Osteocyte (in vitro differentiated cells): Measurements from ENCODE around the gene USP37. TPM values are rescaled to one million over a fixed set of nuclear protein-coding genes. Genes with fewer than 3 reads are reported as not detected.

Experiments
- DNase-seq: peaks from one replicate; pipeline ENCODE4 v3.0.0; 2021; ENCODE audit warnings: mixed read lengths; ENCODE audit not compliant: unreplicated experiment; ENCODE audit errors: extremely low spot score
- H3K27ac Mint-ChIP-seq: one replicate; pipeline ENCODE4 v1.8.0; 2021; ENCODE audit warnings: mild to moderate bottlenecking, mixed read lengths; ENCODE audit not compliant: unreplicated experiment
- H3K27me3 Mint-ChIP-seq: one replicate; pipeline ENCODE4 v1.8.0; 2021; ENCODE audit warnings: mixed read lengths; ENCODE audit not compliant: unreplicated experiment
- H3K36me3 Mint-ChIP-seq: one replicate; pipeline ENCODE4 v1.8.0; 2021; ENCODE audit warnings: mixed read lengths; ENCODE audit not compliant: unreplicated experiment
- H3K4me1 Mint-ChIP-seq: one replicate; pipeline ENCODE4 v1.8.0; 2021; ENCODE audit warnings: mixed read lengths; ENCODE audit not compliant: unreplicated experiment
- H3K4me3 Mint-ChIP-seq: one replicate; pipeline ENCODE4 v1.8.0; 2021; ENCODE audit warnings: mild to moderate bottlenecking, moderate library complexity, mixed read lengths; ENCODE audit not compliant: unreplicated experiment
- H3K9me3 Mint-ChIP-seq: one replicate; pipeline ENCODE4 v1.8.0; 2021; ENCODE audit warnings: mixed read lengths; ENCODE audit not compliant: unreplicated experiment
- CTCF ChIP-seq: fragments of 200-600 bp; sonication (generic); IDR thresholded peaks from 2 replicates; pipeline ENCODE4 v1.5.0; 2021; ENCODE audit warnings: antibody characterized with exemption, mild to moderate bottlenecking, moderate library complexity
- total RNA-seq: library from RNA; stranded (reverse); gene quantifications from 2 replicates; pipeline ENCODE4 v1.2.1, GENCODE V29; 2021

The USP37 gene
- total RNA-seq, 1 donor from 2014 or later = 14.6 TPM

- TF ChIP-seq CTCF = no peak
- Mint-ChIP-seq H3K27me3 (no peaks in the 10 kb centered on the region), H3K4me1 (peaks cover 31% of the 10 kb centered on the region), H3K9me3 (no peaks in the 10 kb centered on the region), H3K36me3 (peaks cover 12% of the 10 kb centered on the region), H3K4me3 (peak overlapping the region; percentile 73), H3K27ac (peak overlapping the region; percentile 87)
- DNase-seq = no peak
Observed at GRCh38 chr2:218406949-218407618, 161.1 kb downstream of the USP37 start.

GRCh38 chr2:218406209-218406948 is 161.8 kb downstream of the USP37 start:
- H3K36me3 Mint-ChIP-seq = peaks cover 14% of the 10 kb centered on the region
- peak overlapping the region; percentile 73 for H3K4me3 Mint-ChIP-seq
- TF ChIP-seq CTCF = peak; percentile 80
- H3K4me1 Mint-ChIP-seq = peaks cover 36% of the 10 kb centered on the region
- H3K27me3 Mint-ChIP-seq = no peaks in the 10 kb centered on the region
- peak overlapping the region; percentile 87 for H3K27ac Mint-ChIP-seq
- H3K9me3 Mint-ChIP-seq = no peaks in the 10 kb centered on the region
- peak; percentile 98 for DNase-seq

GRCh38 chr2:218405746-218406208 is 162.4 kb downstream of the USP37 start:
- Mint-ChIP-seq H3K4me3 (peak overlapping the region; percentile 71), H3K27me3 (no peaks in the 10 kb centered on the region), H3K27ac (peak overlapping the region; percentile 84), H3K36me3 (peaks cover 14% of the 10 kb centered on the region), H3K9me3 (no peaks in the 10 kb centered on the region), H3K4me1 (peaks cover 39% of the 10 kb centered on the region)
- DNase-seq = no peak
- TF ChIP-seq CTCF = no peak

GRCh38 chr2:218405086-218405745 is 162.9 kb downstream of the USP37 start:
- H3K9me3 Mint-ChIP-seq = no peaks in the 10 kb centered on the region
- no peak for DNase-seq
- peak overlapping the region; percentile 71 for H3K4me3 Mint-ChIP-seq
- peak overlapping the region; percentile 84 for H3K27ac Mint-ChIP-seq
- H3K36me3 Mint-ChIP-seq = peaks cover 14% of the 10 kb centered on the region
- H3K27me3 Mint-ChIP-seq = no peaks in the 10 kb centered on the region
- no peak for TF ChIP-seq CTCF
- H3K4me1 Mint-ChIP-seq = peaks cover 39% of the 10 kb centered on the region
